Osteoblast (primary cell): ENCODE data around the gene TMEM165. TPM values are rescaled to one million over a fixed set of nuclear protein-coding genes. Genes with fewer than 3 reads are reported as not detected.

Experiments used
- DNase-seq: peaks from one replicate; pipeline ENCODE4 v3.0.0; 2011; ENCODE audit warnings: low spot score, mixed read lengths; ENCODE audit not compliant: insufficient read length; ENCODE audit errors: missing footprints
- H2AFZ ChIP-seq: 2 replicates; pipeline ENCODE4 v1.6.0; 2011; ENCODE audit warnings: mild to moderate bottlenecking, low read length
- H3K27ac ChIP-seq: 2 replicates; pipeline ENCODE4 v1.5.1; 2011; ENCODE audit warnings: mild to moderate bottlenecking, low read depth, low read length, moderate library complexity
- H3K27me3 ChIP-seq: 2 replicates; pipeline ENCODE4 v1.6.0; 2012; ENCODE audit warnings: mild to moderate bottlenecking, control low read depth, inconsistent platforms, low read length, moderate library complexity; ENCODE audit not compliant: insufficient read depth
- H3K36me3 ChIP-seq: 2 replicates; pipeline ENCODE4 v1.5.1; 2011; ENCODE audit warnings: mild to moderate bottlenecking, low read length, control low read depth, moderate library complexity; ENCODE audit not compliant: insufficient read depth
- H3K4me1 ChIP-seq: 2 replicates; pipeline ENCODE4 v1.5.1; 2011; ENCODE audit warnings: mild to moderate bottlenecking, low read length, control low read depth, moderate library complexity; ENCODE audit not compliant: insufficient read depth
- H3K4me2 ChIP-seq: 2 replicates; pipeline ENCODE4 v1.6.0; 2011; ENCODE audit warnings: mild to moderate bottlenecking, low read length; ENCODE audit not compliant: insufficient read depth
- H3K4me3 ChIP-seq: fragments of 200-600 bp; sonication (generic); 3 replicates; pipeline ENCODE4 v1.5.1; 2012; ENCODE audit warnings: mild to moderate bottlenecking, low read length, inconsistent platforms; ENCODE audit not compliant: insufficient read depth
- H3K79me2 ChIP-seq: 2 replicates; pipeline ENCODE4 v1.6.0; 2012; ENCODE audit warnings: mild to moderate bottlenecking, low read length, control low read depth, inconsistent platforms; ENCODE audit not compliant: insufficient read depth
- H3K9me3 ChIP-seq: 2 replicates; pipeline ENCODE4 v1.5.1; 2011; ENCODE audit warnings: low read depth, low read length, control low read depth
- H4K20me1 ChIP-seq: 2 replicates; pipeline ENCODE4 v1.6.0; 2012; ENCODE audit warnings: mild to moderate bottlenecking, low read length, control low read depth; ENCODE audit not compliant: insufficient read depth
- total RNA-seq: library from RNA; depleted of rRNA; stranded (reverse); fragments of >200 nt; gene quantifications from 2 replicates; pipeline ENCODE4 v1.2.3, GENCODE V29; 2012
- TF ChIP-seq, protein P1 (sequence below): IDR thresholded peaks from 2 replicates; pipeline ENCODE4 v1.5.1; 2011; ENCODE audit warnings: mild to moderate bottlenecking, low read depth, low read length, moderate library complexity; ENCODE audit errors: extremely low read depth

TMEM165 gene
- total RNA-seq, 1 donor = 151 TPM

- DNase-seq = peak; percentile 74
- Histone ChIP-seq H3K36me3 (peaks cover 26% of the 10 kb centered on the region), H3K27me3 (no peaks in the 10 kb centered on the region), H3K27ac (peak overlapping the region; percentile 86), H3K4me3 (no peak overlapping the region), H4K20me1 (no peaks in the 10 kb centered on the region), H3K4me2 (peak overlapping the region; percentile 35), H2AFZ (no peak overlapping the region), H3K79me2 (no peaks in the 10 kb centered on the region), H3K9me3 (no peaks in the 10 kb centered on the region), H3K4me1 (peaks cover 31% of the 10 kb centered on the region)
- TF ChIP-seq, protein P1, sequence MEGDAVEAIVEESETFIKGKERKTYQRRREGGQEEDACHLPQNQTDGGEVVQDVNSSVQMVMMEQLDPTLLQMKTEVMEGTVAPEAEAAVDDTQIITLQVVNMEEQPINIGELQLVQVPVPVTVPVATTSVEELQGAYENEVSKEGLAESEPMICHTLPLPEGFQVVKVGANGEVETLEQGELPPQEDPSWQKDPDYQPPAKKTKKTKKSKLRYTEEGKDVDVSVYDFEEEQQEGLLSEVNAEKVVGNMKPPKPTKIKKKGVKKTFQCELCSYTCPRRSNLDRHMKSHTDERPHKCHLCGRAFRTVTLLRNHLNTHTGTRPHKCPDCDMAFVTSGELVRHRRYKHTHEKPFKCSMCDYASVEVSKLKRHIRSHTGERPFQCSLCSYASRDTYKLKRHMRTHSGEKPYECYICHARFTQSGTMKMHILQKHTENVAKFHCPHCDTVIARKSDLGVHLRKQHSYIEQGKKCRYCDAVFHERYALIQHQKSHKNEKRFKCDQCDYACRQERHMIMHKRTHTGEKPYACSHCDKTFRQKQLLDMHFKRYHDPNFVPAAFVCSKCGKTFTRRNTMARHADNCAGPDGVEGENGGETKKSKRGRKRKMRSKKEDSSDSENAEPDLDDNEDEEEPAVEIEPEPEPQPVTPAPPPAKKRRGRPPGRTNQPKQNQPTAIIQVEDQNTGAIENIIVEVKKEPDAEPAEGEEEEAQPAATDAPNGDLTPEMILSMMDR = no peak
Measured at GRCh38 chr4:55446578-55446922, 50.8 kb downstream of the TMEM165 start.

DNA sequence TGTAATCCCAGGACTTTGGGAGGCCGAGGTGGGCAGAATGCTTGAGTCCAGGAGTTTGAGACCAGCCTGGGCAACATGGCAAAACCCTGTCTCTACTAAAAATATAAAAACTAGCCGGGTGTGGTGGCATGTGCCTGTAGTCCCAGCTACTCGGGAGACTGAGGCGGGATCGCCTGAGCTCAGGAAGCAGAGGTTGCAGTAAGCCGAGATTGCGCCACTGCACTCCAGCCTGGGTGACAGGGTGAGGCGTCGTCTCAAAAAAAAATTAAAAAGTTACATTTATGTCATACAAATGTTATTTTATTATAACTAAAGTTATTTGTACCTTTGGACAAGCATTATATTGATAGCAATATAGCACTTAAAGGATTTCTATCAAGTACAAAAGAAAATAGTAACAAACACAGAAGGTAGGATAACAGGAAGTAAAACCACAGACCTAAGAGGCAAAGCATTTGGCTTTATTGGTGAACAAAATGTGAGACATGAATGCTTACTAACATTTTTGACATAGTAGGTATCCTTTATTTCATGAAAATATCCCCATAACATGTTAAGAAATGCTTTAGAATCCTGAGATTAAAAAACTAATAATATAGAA, 51.5 kb downstream of the TMEM165 start:
- peak; percentile 52 for DNase-seq
- H3K36me3 ChIP-seq = peaks cover 33% of the 10 kb centered on the region
- no peaks in the 10 kb centered on the region for H3K9me3 ChIP-seq
- no peaks in the 10 kb centered on the region for H4K20me1 ChIP-seq
- no peak overlapping the region for H3K4me3 ChIP-seq
- H3K27ac ChIP-seq = peak overlapping the region; percentile 37
- no peak overlapping the region for H3K4me2 ChIP-seq
- no peaks in the 10 kb centered on the region for H3K79me2 ChIP-seq
- H3K4me1 ChIP-seq = peaks cover 31% of the 10 kb centered on the region
- H2AFZ ChIP-seq = no peak overlapping the region
- TF ChIP-seq, protein P1 = no peak
- H3K27me3 ChIP-seq = no peaks in the 10 kb centered on the region

GRCh38 chr4:55447831-55448230, 52.1 kb downstream of the TMEM165 start:
- peak; percentile 36 for DNase-seq
- H3K9me3 ChIP-seq = no peaks in the 10 kb centered on the region
- no peaks in the 10 kb centered on the region for H3K27me3 ChIP-seq
- H3K36me3 ChIP-seq = peaks cover 28% of the 10 kb centered on the region
- H2AFZ ChIP-seq = no peak overlapping the region
- TF ChIP-seq, protein P1 = no peak
- no peak overlapping the region for H3K4me2 ChIP-seq
- H4K20me1 ChIP-seq = no peaks in the 10 kb centered on the region
- H3K27ac ChIP-seq = no peak overlapping the region
- no peak overlapping the region for H3K4me3 ChIP-seq
- no peaks in the 10 kb centered on the region for H3K79me2 ChIP-seq
- H3K4me1 ChIP-seq = peaks cover 30% of the 10 kb centered on the region

- Histone ChIP-seq H3K27me3 (no peaks in the 10 kb centered on the region), H4K20me1 (no peaks in the 10 kb centered on the region), H3K27ac (no peak overlapping the region), H3K4me1 (peaks cover 21% of the 10 kb centered on the region), H2AFZ (no peak overlapping the region), H3K9me3 (no peaks in the 10 kb centered on the region), H3K4me3 (no peak overlapping the region), H3K4me2 (no peak overlapping the region), H3K79me2 (no peaks in the 10 kb centered on the region), H3K36me3 (peaks cover 28% of the 10 kb centered on the region)
- DNase-seq = no peak
- TF ChIP-seq, protein P1 = no peak
Measured at GRCh38 chr4:55450566-55450965, 54.8 kb downstream of the TMEM165 start.
